LNCaP clone FGC (cell line): ENCODE measurements around the gene NUAK1.

Experiments used
- DNase-seq: peaks from one replicate; pipeline ENCODE4 v3.0.0-alpha.2; 2011; ENCODE audit warnings: low read depth
- H3K4me3 ChIP-seq: 2 replicates; pipeline ENCODE4 v1.5.1; 2011; ENCODE audit warnings: mild to moderate bottlenecking, low read depth, low read length, control low read depth
- CTCF ChIP-seq: IDR thresholded peaks from 2 replicates; pipeline ENCODE4 v1.5.1; 2012; ENCODE audit warnings: mild to moderate bottlenecking; ENCODE audit not compliant: control insufficient read depth, insufficient read depth; ENCODE audit errors: extremely low read depth

The NUAK1 gene

GRCh38 chr12:106141452-106141851, 2.7 kb upstream of the NUAK1 start:
- H3K4me3 ChIP-seq: no peak overlapping the region
- no peak for DNase-seq
- no peak for TF ChIP-seq CTCF

- no peak overlapping the region for H3K4me3 ChIP-seq
- TF ChIP-seq CTCF: no peak
- no peak for DNase-seq
Measured at GRCh38 chr12:106141003-106141402, 2.2 kb upstream of the NUAK1 start.

GRCh38 chr12:106140223-106140986, 1.7 kb upstream of the NUAK1 start:
- H3K4me3 ChIP-seq: no peak overlapping the region
- no peak for DNase-seq
- no peak for TF ChIP-seq CTCF

- peak overlapping the region; percentile 49 for H3K4me3 ChIP-seq
- DNase-seq: no peak
Measured at GRCh38 chr12:106139422-106140171, 843 bp upstream of the NUAK1 start.

GRCh38 chr12:106138357-106138632, 459 bp downstream of the NUAK1 start:
- no peak for TF ChIP-seq CTCF
- DNase-seq: no peak
- peak overlapping the region; percentile 49 for H3K4me3 ChIP-seq

More at GRCh38 chr12:106139422-106140171, 843 bp upstream of the NUAK1 start:
- no peak for TF ChIP-seq CTCF

- DNase-seq: no peak
- no peak overlapping the region; the same call in 1 of the 2 replicates for H3K4me3 ChIP-seq
- TF ChIP-seq CTCF: no peak
Measured at GRCh38 chr12:106137530-106138356, 1.0 kb downstream of the NUAK1 start.
